Measurements from ENCODE around the gene FCAR. TPM values are rescaled to one million over a fixed set of nuclear protein-coding genes. Genes with fewer than 3 reads are reported as not detected.

FCAR gene
- not detected in 2 replicates for total RNA-seq

DNA sequence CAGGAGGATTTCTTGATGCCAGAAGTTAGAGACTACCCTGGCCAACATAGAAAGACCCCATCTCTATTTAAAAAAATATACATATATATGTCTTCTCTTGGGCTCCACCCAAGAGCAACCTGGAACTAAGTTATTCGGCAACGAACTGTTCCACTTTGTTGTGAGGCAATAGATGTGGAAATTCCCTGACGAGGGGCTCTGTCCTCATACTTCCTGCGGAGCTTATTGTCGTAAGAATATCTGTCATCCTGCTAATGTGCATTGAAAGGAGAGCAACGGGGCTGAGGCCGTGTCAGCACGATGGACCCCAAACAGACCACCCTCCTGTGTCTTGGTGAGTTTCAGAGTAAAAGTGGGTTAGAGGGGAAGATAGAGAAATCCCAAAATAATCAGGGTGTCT is at the start of gene FCAR:
FCAR (plus strand) TSS at position 246 of the 400 bp plus-strand sequence; CDS start at position 301, 55 bp downstream.

DNA sequence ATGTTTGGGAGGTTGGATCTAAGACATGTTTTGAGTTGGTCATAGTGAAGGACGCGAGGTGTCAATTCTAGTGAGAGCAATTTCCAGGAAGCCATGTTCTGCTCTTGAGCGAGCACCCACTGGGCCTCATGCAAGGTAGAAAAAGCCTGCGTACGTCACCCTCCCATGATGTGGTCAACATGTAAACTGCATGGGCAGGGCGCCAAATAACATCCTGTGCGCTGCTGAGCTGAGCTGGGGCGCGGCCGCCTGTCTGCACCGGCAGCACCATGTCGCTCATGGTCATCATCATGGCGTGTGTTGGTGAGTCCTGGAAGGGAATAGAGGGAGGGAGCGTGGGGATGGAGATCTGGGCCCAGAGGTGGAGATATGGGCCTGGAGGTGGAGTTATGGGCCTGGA is 41.5 kb upstream of the FCAR start, which contains the start of gene KIR2DS4:
KIR2DS4 (plus strand) TSS at position 181 of the 400 bp plus-strand sequence.

DNA sequence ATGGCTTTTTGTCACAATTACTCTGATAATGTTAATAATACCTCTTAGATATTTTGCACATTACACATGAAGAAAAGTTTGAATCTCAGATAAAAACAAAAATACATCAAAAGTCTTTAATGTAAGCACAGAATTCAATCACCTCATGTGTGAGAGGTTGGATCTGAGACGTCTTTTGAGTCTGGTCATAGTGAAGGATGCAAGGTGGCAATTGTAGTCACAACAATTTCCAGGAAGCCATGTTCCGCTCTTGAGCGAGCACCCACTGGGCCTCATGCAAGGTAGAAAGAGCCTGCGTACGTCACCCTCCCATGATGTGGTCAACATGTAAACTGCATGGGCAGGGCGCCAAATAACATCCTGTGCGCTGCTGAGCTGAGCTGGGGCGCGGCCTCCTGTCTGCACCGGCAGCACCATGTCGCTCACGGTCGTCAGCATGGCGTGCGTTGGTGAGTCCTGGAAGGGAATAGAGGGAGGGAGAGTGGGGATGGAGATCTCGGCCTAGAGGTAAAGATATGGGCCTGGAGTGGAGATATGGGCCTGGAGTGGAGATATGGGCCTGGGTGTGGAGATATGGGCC is 23.9 kb upstream of the FCAR start, which contains the start of gene KIR3DL2:
KIR3DL2 (plus strand) TSS at position 383 of the 580 bp plus-strand sequence; CDS start at position 416, 33 bp downstream.

GRCh38 chr19:54905803-54906511 is 31.9 kb downstream of the FCAR start, which contains the start of gene NCR1:
TSS of gene NCR1 (plus strand) at chr19:54906148. CDS start at chr19:54906188, 40 bp downstream.

Small RNAs within 50 kb of the gene (small RNA-seq; reads per million reads assigned to genes)
- gene RNU6-222P, result 0.36 reads per million, percentile 15 among the genes with 10 or more reads in this experiment

Other genes starting within 250 kb of the FCAR start
- gene LILRB1, start 243.8 kb upstream of the FCAR start, total RNA-seq, result not detected in 2 replicates
- gene LILRB4, start 211.2 kb upstream of the FCAR start, total RNA-seq, result not detected in 2 replicates
- not detected in 2 replicates for gene KIR3DL3, start 149.8 kb upstream of the FCAR start, total RNA-seq
- gene KIR2DL3, start 135.7 kb upstream of the FCAR start, total RNA-seq, result not detected in 2 replicates
- gene KIR2DL1, start 104.4 kb upstream of the FCAR start, total RNA-seq, result not detected in 2 replicates
- gene KIR2DL4, start 70.6 kb upstream of the FCAR start, total RNA-seq, result not detected in 2 replicates
- gene KIR3DL1, start 57.8 kb upstream of the FCAR start, total RNA-seq, result not detected in 2 replicates
- not detected in 2 replicates for gene KIR2DS4, start 41.6 kb upstream of the FCAR start, total RNA-seq
- gene KIR3DL2, start 23.8 kb upstream of the FCAR start, total RNA-seq, result not detected in 2 replicates
- not detected in 2 replicates for gene NCR1, start 31.9 kb downstream of the FCAR start, total RNA-seq
- gene NLRP7, start 73.3 kb downstream of the FCAR start, total RNA-seq, result not detected in 2 replicates
- gene NLRP2, start 92.1 kb downstream of the FCAR start, total RNA-seq, result under 0.01 and 0.37 TPM in 2 replicates
- not detected in 2 replicates for gene GP6, start 164.0 kb downstream of the FCAR start, total RNA-seq
- 11.0 and 14.3 TPM in 2 replicates for gene RDH13, start 188.9 kb downstream of the FCAR start, total RNA-seq
- 0.98 TPM in 1 of 2 replicates, not detected in the other for gene EPS8L1, start 201.6 kb downstream of the FCAR start, total RNA-seq
- 39.3 and 55.1 TPM in 2 replicates for gene PPP1R12C, start 243.4 kb downstream of the FCAR start, total RNA-seq

Data from subcutaneous preadipocyte (primary cell).